Measurements from ENCODE around the gene ZDHHC14.

Gene ZDHHC14

GRCh38 chr6:157483770-157484169 is 102.8 kb downstream of the ZDHHC14 start:
- peaks cover 26% of the 10 kb centered on the region for H3K4me1 Mint-ChIP-seq
- DNase-seq (ENCODE audit: low spot score in 2 of 2) (no peak), ATAC-seq (ENCODE audit: low read depth) (no peak)
- no peak overlapping the region for H3K4me3 Mint-ChIP-seq
- no peaks in the 10 kb centered on the region for H3K9me3 Mint-ChIP-seq
- H3K36me3 Mint-ChIP-seq: no peaks in the 10 kb centered on the region
- H3K27ac Mint-ChIP-seq: no peak overlapping the region
- H3K27me3 Mint-ChIP-seq: no peaks in the 10 kb centered on the region

GRCh38 chr6:157484181-157484580 is 103.2 kb downstream of the ZDHHC14 start:
- Mint-ChIP-seq H3K27ac (no peak overlapping the region), H3K9me3 (no peaks in the 10 kb centered on the region), H3K36me3 (no peaks in the 10 kb centered on the region), H3K4me3 (no peak overlapping the region), H3K27me3 (no peaks in the 10 kb centered on the region), H3K4me1 (peaks cover 26% of the 10 kb centered on the region)
- no peak for DNase-seq (ENCODE audit: low spot score in 2 of 2)
- ATAC-seq (ENCODE audit: low read depth): no peak

GRCh38 chr6:157486572-157486971 is 105.6 kb downstream of the ZDHHC14 start:
- ATAC-seq (ENCODE audit: low read depth) (peak; percentile 86), DNase-seq (ENCODE audit: low spot score in 2 of 2) (peak in 1 of 2 donors; percentile 11)
- H3K36me3 Mint-ChIP-seq: peaks cover 5% of the 10 kb centered on the region
- H3K27me3 Mint-ChIP-seq: no peaks in the 10 kb centered on the region
- peak overlapping the region; percentile 56 for H3K27ac Mint-ChIP-seq
- H3K4me3 Mint-ChIP-seq: peak overlapping the region; percentile 61
- peaks cover 27% of the 10 kb centered on the region for H3K4me1 Mint-ChIP-seq
- H3K9me3 Mint-ChIP-seq: no peaks in the 10 kb centered on the region

- H3K9me3 Mint-ChIP-seq: no peaks in the 10 kb centered on the region
- DNase-seq (ENCODE audit: low spot score in 2 of 2): no peak
- no peaks in the 10 kb centered on the region for H3K27me3 Mint-ChIP-seq
- no peak overlapping the region for H3K4me3 Mint-ChIP-seq
- peak overlapping the region; percentile 56 for H3K27ac Mint-ChIP-seq
- H3K4me1 Mint-ChIP-seq: peaks cover 25% of the 10 kb centered on the region
- ATAC-seq (ENCODE audit: low read depth): no peak
- peaks cover 7% of the 10 kb centered on the region for H3K36me3 Mint-ChIP-seq
These were observed 106.3 kb downstream of the ZDHHC14 start for GRCh38 chr6:157487110-157487773.

- Mint-ChIP-seq H3K36me3 (peaks cover 14% of the 10 kb centered on the region), H3K27ac (peak overlapping the region; percentile 28), H3K9me3 (no peaks in the 10 kb centered on the region), H3K4me3 (no peak overlapping the region), H3K27me3 (no peaks in the 10 kb centered on the region), H3K4me1 (peaks cover 30% of the 10 kb centered on the region)
- DNase-seq (ENCODE audit: low spot score in 2 of 2) (no peak), ATAC-seq (ENCODE audit: low read depth) (no peak)
These were observed 107.1 kb downstream of the ZDHHC14 start for GRCh38 chr6:157488058-157488457.

- ATAC-seq (ENCODE audit: low read depth) (no peak), DNase-seq (ENCODE audit: low spot score in 2 of 2) (no peak)
- H3K4me3 Mint-ChIP-seq: no peak overlapping the region
- H3K27me3 Mint-ChIP-seq: no peaks in the 10 kb centered on the region
- peaks cover 29% of the 10 kb centered on the region for H3K4me1 Mint-ChIP-seq
- H3K27ac Mint-ChIP-seq: no peak overlapping the region
- H3K36me3 Mint-ChIP-seq: peaks cover 14% of the 10 kb centered on the region
- H3K9me3 Mint-ChIP-seq: no peaks in the 10 kb centered on the region
These were observed 107.7 kb downstream of the ZDHHC14 start for GRCh38 chr6:157488716-157489118.

- Mint-ChIP-seq H3K4me1 (peaks cover 38% of the 10 kb centered on the region), H3K27ac (no peak overlapping the region), H3K9me3 (peaks cover 3% of the 10 kb centered on the region), H3K36me3 (peaks cover 17% of the 10 kb centered on the region), H3K27me3 (no peaks in the 10 kb centered on the region), H3K4me3 (no peak overlapping the region)
- DNase-seq (ENCODE audit: low spot score in 2 of 2) (no peak), ATAC-seq (ENCODE audit: low read depth) (no peak)
These were observed 109.8 kb downstream of the ZDHHC14 start for GRCh38 chr6:157490611-157491269.

- Mint-ChIP-seq H3K9me3 (peaks cover 3% of the 10 kb centered on the region), H3K27me3 (no peaks in the 10 kb centered on the region), H3K27ac (no peak overlapping the region), H3K4me3 (no peak overlapping the region), H3K36me3 (peaks cover 20% of the 10 kb centered on the region), H3K4me1 (peaks cover 37% of the 10 kb centered on the region)
- DNase-seq (ENCODE audit: low spot score in 2 of 2): no peak
- no peak for ATAC-seq (ENCODE audit: low read depth)
These were observed 110.7 kb downstream of the ZDHHC14 start for GRCh38 chr6:157491571-157492232.

- ATAC-seq (ENCODE audit: low read depth) (no peak), DNase-seq (ENCODE audit: low spot score in 2 of 2) (no peak)
- Mint-ChIP-seq H3K27me3 (no peaks in the 10 kb centered on the region), H3K4me1 (peaks cover 37% of the 10 kb centered on the region), H3K36me3 (peaks cover 25% of the 10 kb centered on the region), H3K4me3 (no peak overlapping the region), H3K27ac (no peak overlapping the region), H3K9me3 (peaks cover 5% of the 10 kb centered on the region)
These were observed 111.3 kb downstream of the ZDHHC14 start for GRCh38 chr6:157492249-157492648.

- H3K27ac Mint-ChIP-seq: no peak overlapping the region
- H3K27me3 Mint-ChIP-seq: no peaks in the 10 kb centered on the region
- H3K36me3 Mint-ChIP-seq: peaks cover 28% of the 10 kb centered on the region
- ATAC-seq (ENCODE audit: low read depth): no peak
- peaks cover 5% of the 10 kb centered on the region for H3K9me3 Mint-ChIP-seq
- peaks cover 39% of the 10 kb centered on the region for H3K4me1 Mint-ChIP-seq
- H3K4me3 Mint-ChIP-seq: no peak overlapping the region
- no peak for DNase-seq (ENCODE audit: low spot score in 2 of 2)
These were observed 111.8 kb downstream of the ZDHHC14 start for GRCh38 chr6:157492741-157493140.

GRCh38 chr6:157493173-157493572 is 112.2 kb downstream of the ZDHHC14 start:
- no peak overlapping the region for H3K4me3 Mint-ChIP-seq
- peaks cover 42% of the 10 kb centered on the region for H3K4me1 Mint-ChIP-seq
- no peak for DNase-seq (ENCODE audit: low spot score in 2 of 2)
- H3K9me3 Mint-ChIP-seq: peaks cover 5% of the 10 kb centered on the region
- ATAC-seq (ENCODE audit: low read depth): no peak
- H3K36me3 Mint-ChIP-seq: peaks cover 28% of the 10 kb centered on the region
- no peaks in the 10 kb centered on the region for H3K27me3 Mint-ChIP-seq
- H3K27ac Mint-ChIP-seq: no peak overlapping the region

- peaks cover 28% of the 10 kb centered on the region for H3K36me3 Mint-ChIP-seq
- H3K27me3 Mint-ChIP-seq: no peaks in the 10 kb centered on the region
- DNase-seq (ENCODE audit: low spot score in 2 of 2): no peak
- no peak overlapping the region for H3K4me3 Mint-ChIP-seq
- H3K4me1 Mint-ChIP-seq: peaks cover 43% of the 10 kb centered on the region
- no peak overlapping the region for H3K27ac Mint-ChIP-seq
- peaks cover 5% of the 10 kb centered on the region for H3K9me3 Mint-ChIP-seq
- ATAC-seq (ENCODE audit: low read depth): no peak
These were observed 112.6 kb downstream of the ZDHHC14 start for GRCh38 chr6:157493576-157493975.

GRCh38 chr6:157494132-157494710 is 113.2 kb downstream of the ZDHHC14 start:
- Mint-ChIP-seq H3K4me3 (no peak overlapping the region), H3K4me1 (peaks cover 47% of the 10 kb centered on the region), H3K9me3 (peaks cover 5% of the 10 kb centered on the region), H3K27me3 (no peaks in the 10 kb centered on the region), H3K27ac (no peak overlapping the region), H3K36me3 (peaks cover 28% of the 10 kb centered on the region)
- ATAC-seq (ENCODE audit: low read depth) (no peak), DNase-seq (ENCODE audit: low spot score in 2 of 2) (no peak)

GRCh38 chr6:157496534-157497095 is 115.6 kb downstream of the ZDHHC14 start:
- Mint-ChIP-seq H3K9me3 (peaks cover 5% of the 10 kb centered on the region), H3K27ac (no peak overlapping the region), H3K4me1 (peaks cover 44% of the 10 kb centered on the region), H3K36me3 (peaks cover 29% of the 10 kb centered on the region), H3K4me3 (no peak overlapping the region), H3K27me3 (no peaks in the 10 kb centered on the region)
- DNase-seq (ENCODE audit: low spot score in 2 of 2) (no peak), ATAC-seq (ENCODE audit: low read depth) (no peak)
